ENCODE data around the gene PLEKHA6.
"Not testable (repeated sequence)": the region's sequence is repeated elsewhere in the genome, so short reads cannot be mapped to it uniquely, and the experiment has no call there.

The PLEKHA6 gene

GRCh38 chr1:204258213-204259115 lies 101.3 kb downstream of the PLEKHA6 start:
- DNase-seq = peak; percentile 8

DNA sequence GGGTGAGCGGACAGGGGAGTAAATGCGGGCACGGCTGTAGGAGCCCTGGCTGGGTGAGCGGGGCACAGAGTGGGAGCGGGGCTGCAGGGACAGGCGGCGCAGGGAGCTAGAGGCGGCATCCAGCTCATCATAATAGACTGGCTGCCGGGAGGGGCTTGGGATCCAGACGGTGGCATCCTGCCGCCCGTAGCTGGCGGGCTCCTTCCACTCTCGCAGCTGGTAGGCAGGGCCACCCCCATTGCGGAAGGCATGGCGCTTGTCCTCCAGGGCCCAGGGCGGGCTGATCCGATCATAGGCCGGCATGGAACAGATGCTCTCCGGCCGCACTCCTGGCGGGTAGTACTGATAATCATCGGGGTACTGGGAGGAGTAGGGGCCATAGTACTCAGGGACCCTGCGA lies 102.3 kb downstream of the PLEKHA6 start:
- no peak for DNase-seq

DNA sequence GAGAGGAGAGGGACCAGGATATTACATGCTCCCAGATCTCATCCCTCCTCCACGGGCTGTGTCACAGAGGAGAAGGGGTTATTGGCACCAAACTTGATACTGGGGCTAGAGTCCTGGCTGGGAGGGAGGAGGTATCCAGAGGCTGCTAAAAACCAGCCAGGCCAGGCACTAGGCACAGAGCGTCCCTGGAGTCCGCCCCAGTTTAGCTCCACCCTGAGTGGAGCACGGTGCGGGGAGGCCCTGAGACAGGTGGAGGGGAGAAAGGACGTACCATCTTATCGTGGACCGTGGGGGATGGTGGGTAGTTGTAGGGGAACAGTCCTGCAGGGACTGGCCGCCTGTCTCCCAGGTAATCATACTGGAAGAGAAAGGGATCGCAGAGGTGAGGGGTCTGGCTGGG lies 103.2 kb downstream of the PLEKHA6 start:
- DNase-seq = no peak

DNA sequence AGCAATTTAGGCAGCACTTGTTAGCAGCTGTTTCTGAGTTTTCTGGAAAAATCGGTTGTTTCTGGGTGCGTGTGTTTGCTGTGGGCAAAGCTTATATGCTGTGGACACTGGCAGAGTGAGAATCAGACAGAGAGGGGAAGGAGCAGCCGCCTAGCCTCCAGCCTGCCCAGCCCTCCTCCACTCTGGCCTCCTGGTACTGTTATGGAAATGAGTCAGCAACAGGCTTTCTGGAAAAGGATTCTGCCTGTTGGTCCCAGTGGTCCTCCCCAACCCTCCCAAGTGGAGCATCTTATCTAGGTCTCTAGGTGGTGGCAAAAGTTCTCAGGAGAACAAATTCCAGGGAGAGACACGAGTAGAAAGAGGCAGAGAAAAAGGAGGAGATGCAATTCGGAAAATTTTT lies 103.8 kb downstream of the PLEKHA6 start:
- DNase-seq = no peak

GRCh38 chr1:204255225-204255624 lies 104.5 kb downstream of the PLEKHA6 start:
- peak; percentile 38 for DNase-seq

DNA sequence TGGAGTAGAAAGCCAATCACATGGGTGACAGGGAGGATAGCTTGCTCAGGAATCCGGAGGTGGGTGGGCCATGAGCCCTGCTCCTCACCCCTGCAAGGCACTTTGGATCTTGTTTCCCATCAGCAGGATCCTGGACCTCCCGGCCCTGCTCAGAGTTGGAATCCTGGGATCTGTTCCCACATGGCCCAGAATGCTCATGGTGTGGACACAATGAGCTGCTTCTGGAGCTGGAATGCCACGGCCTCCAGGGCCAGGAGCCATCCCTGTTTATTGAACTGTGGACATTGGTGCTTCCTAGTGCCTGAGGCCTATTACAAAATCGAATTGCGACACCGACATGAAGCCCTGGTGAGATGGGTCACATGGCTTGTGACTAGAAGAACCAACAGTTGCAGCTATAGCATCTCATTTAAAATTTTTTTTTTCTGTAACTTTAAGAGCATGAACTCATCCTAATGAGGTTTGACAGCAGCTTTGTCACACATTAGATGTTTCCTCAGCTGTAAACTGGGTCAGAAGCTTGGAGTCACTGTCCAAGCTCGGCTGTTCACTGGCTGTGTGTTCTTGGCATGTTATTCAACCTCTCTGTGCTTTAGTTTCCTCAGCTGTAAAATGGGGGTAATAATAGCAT lies 105.6 kb downstream of the PLEKHA6 start:
- DNase-seq = no peak

- DNase-seq = no peak
These were observed 107.6 kb downstream of the PLEKHA6 start for GRCh38 chr1:204251926-204252689.

DNA sequence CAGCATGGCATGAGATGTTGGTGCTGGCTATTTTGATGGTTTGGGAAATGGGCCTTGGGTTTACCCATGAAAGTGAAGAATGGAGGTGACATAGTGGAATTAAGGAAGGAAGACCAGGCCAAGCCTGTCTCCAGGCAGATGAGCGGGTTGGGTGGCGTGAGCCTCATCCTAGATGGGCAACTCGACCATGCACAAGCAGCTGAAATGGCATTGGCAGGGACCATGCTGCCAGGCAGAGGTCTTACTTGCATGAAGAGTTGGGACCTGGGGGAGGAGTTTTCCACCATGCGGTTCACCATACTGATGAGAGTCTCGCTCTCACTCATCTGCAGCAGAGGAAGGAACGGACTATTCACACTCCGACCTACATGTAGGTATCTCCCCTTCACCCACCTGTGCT lies 108.4 kb downstream of the PLEKHA6 start:
- DNase-seq = no peak

DNA sequence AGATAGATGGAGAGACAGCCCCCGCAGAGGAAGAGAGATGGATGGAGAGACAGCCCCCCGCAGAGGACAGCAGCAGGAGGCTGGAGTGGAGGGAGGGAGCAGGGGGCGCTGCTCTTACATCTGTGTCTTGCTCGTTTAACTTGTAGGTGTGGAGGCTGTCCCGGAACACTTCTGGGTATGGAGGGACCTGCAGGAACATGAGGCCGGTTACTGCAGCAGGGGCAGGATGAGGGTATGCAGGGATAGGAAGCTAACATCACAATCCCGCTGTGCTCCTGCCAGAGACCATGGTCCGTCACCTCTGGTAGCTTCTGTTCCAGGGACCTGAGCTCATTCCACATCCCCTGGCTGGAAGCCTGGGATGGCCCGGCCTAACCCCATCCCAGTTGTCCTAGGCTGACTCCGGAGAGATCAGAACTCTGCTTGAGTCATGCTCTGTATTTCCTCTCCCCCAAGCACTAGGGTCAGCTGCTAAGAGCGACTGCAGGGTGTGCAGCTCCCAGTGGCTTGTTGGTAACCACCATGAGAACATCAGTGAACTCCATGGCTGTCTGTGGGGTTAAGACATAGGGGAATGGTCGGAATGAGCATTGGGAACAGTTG lies 109.2 kb downstream of the PLEKHA6 start:
- no peak for DNase-seq

DNA sequence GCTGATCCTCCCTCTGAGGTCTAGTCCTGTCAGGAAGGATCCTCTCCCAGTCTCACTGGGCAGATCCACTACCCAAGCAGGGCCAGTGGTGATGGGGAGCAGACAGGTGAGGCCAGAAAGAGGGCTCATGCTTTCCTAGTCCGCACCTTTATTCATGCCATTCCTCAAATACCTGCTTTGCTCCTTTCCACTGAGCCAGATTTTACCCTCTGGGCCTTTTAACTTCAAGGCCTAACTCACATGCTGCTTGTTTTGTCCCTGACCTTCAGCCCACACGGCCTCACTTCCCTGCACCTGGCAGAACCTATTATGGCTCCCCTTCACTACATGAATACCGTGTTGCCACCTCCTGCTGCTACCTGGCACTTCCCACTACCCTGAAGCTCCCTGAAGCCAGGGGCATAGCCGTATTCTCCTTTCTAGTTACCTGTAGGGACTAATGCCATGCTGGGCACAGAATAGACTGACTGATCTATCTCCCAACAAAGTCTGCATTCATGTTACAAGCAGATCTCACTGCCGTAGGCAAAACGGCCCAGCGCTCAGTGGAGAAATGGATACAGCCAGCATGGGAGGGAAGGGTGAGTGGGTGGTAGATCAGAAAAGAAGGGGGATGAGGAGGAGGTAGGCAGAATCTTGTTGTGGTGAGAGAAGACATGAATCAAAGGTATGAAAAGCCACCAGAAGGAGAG lies 109.8 kb downstream of the PLEKHA6 start:
- no peak for DNase-seq

DNA sequence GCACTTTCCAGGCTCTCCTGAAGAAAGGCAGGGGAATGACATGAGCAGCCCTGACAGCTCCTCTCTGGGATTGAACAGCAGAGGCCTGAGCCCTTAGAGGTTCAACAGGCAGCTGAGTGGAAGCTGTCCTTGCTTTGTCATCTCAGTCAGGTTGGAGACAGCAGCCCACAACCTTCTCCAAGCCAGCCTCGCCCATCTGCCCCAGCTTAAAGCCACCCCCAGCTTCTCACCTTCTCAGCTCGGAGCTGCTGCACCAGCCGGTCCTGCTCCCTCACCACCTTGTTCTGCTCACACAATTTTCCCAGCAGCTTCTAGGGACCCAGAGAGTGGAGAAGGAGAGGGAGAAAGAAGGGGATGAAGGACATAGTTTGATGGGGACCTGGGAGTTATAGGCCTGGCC lies 110.8 kb downstream of the PLEKHA6 start:
- DNase-seq = no peak

GRCh38 chr1:204246876-204247275 lies 112.9 kb downstream of the PLEKHA6 start:
- DNase-seq = no peak

GRCh38 chr1:204242920-204243319 lies 116.8 kb downstream of the PLEKHA6 start:
- no peak for DNase-seq

DNA sequence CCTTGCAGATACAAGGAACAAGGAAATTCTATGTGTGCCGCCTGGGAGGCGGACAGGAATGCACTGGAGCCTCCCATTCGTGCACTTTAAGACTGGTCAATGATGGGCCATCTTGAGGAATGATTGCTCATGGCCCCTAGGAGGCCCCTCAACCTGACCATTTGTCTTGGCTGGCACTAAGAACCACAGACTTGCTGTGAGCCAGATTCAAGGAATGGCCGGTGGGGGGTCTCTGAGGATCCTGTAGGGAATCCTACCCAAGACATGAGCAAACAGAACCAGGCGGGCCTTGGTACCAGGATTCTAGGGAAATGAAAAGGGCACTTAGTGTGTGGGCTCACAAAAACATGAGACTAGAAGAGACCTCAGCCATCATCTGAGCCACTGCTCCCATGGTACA lies 117.8 kb downstream of the PLEKHA6 start:
- no peak for DNase-seq

DNA sequence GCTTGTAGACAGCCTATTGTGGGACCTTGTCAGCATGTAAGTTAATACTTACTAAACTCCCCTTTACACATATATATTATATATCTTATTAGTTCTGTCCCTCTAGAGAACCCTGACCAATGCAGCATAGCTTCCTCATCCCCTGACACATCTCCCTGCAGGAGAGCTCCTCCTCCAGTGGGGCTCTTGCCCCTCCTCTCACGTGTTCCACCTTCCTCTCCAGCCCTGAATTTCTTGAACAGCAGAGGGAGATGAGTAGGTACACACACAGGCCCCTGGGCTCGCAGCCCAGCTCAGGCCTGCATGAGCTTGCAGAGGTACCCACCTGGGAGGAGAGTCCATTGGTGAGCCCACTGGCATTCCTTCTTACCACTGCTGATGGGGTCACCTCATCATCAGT lies 118.7 kb downstream of the PLEKHA6 start:
- no peak for DNase-seq

- no peak for DNase-seq
These were observed 119.5 kb downstream of the PLEKHA6 start for GRCh38 chr1:204240233-204240632.

DNA sequence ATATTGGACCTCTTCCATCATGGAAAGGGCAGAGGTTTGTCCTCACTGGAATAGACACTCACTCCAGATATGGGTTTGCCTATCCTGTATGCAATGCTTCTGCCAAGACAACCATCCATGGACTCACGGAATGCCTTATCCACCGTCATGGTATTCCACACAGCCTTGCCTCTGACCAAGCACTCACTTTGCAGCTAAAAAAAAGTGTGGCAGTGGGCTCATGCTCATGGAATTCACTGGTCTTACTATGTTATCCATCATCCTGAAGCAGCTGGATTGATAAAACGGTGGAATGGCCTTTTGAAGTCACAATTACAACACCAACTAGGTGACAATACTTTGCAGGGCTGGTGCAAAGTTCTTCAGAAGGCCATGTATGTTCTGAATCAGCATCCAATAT lies 120.3 kb downstream of the PLEKHA6 start:
- not testable (repeated sequence) for DNase-seq

GRCh38 chr1:204238520-204238919 lies 121.2 kb downstream of the PLEKHA6 start:
- not testable (repeated sequence) for DNase-seq

DNA sequence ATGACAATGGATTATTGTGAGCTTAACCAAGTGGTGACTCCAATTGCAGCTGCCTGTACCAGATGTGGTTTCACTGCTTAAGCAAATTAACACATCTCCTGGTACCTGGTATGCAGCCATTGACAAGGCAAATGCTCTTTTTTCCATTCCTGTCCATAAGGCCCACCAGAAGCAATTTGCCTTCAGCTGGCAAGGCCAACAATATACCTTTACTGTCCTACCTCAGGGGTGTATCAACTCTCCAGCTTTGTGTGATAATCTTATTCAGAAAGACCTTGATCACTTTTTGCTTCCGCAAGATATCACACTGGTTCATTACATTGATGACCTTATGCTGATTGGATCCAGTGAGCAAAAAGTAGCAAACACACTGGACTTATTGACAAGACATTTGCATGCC lies 122.2 kb downstream of the PLEKHA6 start:
- not testable (repeated sequence) for DNase-seq

DNA sequence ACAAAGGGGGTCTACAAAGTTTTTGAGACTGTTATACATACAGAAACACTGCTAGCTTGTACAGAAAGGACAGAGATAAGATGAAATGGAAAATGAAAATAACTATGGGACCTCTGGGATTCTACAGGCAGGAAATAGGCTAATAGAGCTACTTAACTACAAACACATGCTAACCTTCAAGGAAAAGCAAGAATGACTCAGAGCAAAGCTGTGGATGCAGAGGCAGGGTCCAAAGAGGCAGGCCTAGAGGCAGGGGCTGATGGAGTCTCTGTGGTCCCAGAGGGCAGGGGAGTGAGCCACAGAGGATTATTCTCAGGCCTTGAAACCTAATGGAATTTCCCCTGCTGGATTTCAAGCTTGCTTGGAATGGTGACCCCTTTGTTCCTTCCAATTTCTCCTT lies 127.2 kb downstream of the PLEKHA6 start:
- no peak for DNase-seq

DNA sequence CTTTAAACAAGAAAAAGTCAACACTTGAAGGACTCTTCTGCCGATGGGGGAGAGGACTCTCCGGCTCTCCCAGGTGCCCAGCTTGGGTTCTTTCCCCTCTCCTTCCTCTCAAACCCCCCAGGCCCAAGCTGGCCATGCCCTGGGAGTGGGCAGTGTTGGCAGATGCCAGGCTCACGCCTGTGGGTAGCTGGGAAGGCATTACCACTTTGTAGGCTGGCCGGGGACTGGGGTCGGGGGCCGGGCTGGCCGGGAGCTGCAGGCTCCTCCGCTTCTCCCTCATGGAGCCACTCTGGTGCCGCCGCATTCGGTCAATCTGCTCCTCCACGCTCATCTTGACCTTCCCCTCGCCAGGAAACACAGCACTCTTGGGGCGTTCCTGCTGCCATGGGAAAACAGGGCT lies 129.5 kb downstream of the PLEKHA6 start:
- no peak for DNase-seq

GRCh38 chr1:204228896-204229295 lies 130.8 kb downstream of the PLEKHA6 start:
- no peak for DNase-seq

Data from NCI-H1436 treated with DMSO at 0.1 percent for 48 hours (cell line).